ENCODE measurements around the gene SLK. TPM values are rescaled to one million over a fixed set of nuclear protein-coding genes. Genes with fewer than 3 reads are reported as not detected.

SLK gene
- total RNA-seq, 1 experiment from 2014 or later: 40.8 TPM

- ATAC-seq (no peak), DNase-seq (ENCODE audit: low read depth, low spot score) (no peak)
- H3K9me3 ChIP-seq (ENCODE audit: control insufficient read depth, insufficient read depth, low read depth, low read length): no peaks in the 10 kb centered on the region
- ChIA-PET POLR2A (no interaction called here), CTCF (no interaction called here)
- no peak overlapping the region for H3K27ac ChIP-seq (ENCODE audit: low read length)
- H3K36me3 ChIP-seq (ENCODE audit: control insufficient read depth, insufficient read depth, low read length): no peaks in the 10 kb centered on the region
- peaks cover 4% of the 10 kb centered on the region for H3K27me3 ChIP-seq (ENCODE audit: control insufficient read depth, insufficient read depth, low read length)
- intact Hi-C loops (cut with micrococcal nuclease; ENCODE audit: unreplicated experiment) (no loop called here), in situ Hi-C loops (cut with HindIII; ENCODE audit: low pct_unique_long_range_greater_than_20kb, low sequenced_read_pairs) (no loop called here)
- TF ChIP-seq TCF7L2 (IDR thresholded peaks at IDR 0.05; ENCODE audit: low read depth, low read length): no peak
- no TSS peak for BruUV-seq (replicated peaks)
- H3K4me1 ChIP-seq (ENCODE audit: control insufficient read depth, insufficient read depth, low read length): no peaks in the 10 kb centered on the region
- no peak overlapping the region for H3K4me3 ChIP-seq (ENCODE audit: low read depth in 2 of 2, low read length in 2 of 2)
Observed at GRCh38 chr10:104040382-104040781, 73.4 kb downstream of the SLK start.

GRCh38 chr10:104040862-104041789, 74.2 kb downstream of the SLK start:
- peaks cover 4% of the 10 kb centered on the region for H3K27me3 ChIP-seq (ENCODE audit: control insufficient read depth, insufficient read depth, low read length)
- in situ Hi-C loops (cut with HindIII; ENCODE audit: low pct_unique_long_range_greater_than_20kb, low sequenced_read_pairs): no loop called here
- H3K4me1 ChIP-seq (ENCODE audit: control insufficient read depth, insufficient read depth, low read length): no peaks in the 10 kb centered on the region
- intact Hi-C loops (cut with micrococcal nuclease; ENCODE audit: unreplicated experiment): no loop called here
- POLR2A ChIA-PET: no interaction called here
- no peak overlapping the region for H3K4me3 ChIP-seq (ENCODE audit: low read depth in 2 of 2, low read length in 2 of 2)
- BruUV-seq (replicated peaks): no TSS peak
- H3K36me3 ChIP-seq (ENCODE audit: control insufficient read depth, insufficient read depth, low read length): no peaks in the 10 kb centered on the region
- H3K27ac ChIP-seq (ENCODE audit: low read length): no peak overlapping the region
- no peaks in the 10 kb centered on the region for H3K9me3 ChIP-seq (ENCODE audit: control insufficient read depth, insufficient read depth, low read depth, low read length)
- ATAC-seq (no peak), DNase-seq (ENCODE audit: low read depth, low spot score) (no peak)
- CTCF ChIA-PET: interaction anchor here (0.5 kb wide), 1 partner anchor 75 kb away, joined by 5 read pairs; no protein-coding TSS in a partner anchor
- TF ChIP-seq POLR2AphosphoS5 (IDR thresholded peaks at IDR 0.05; ENCODE audit: low read depth, low read length): no peak
- TF ChIP-seq CTCF (IDR thresholded peaks at IDR 0.05): no peak
- no peak for TF ChIP-seq TCF7L2 (IDR thresholded peaks at IDR 0.05; ENCODE audit: low read depth, low read length)
- no peak for TF ChIP-seq REST (IDR thresholded peaks at IDR 0.05; ENCODE audit: insufficient read depth in 1 of 2, low read depth in 2 of 2, low read length in 1 of 2)
- no peak for TF ChIP-seq SIN3A (IDR thresholded peaks at IDR 0.05; ENCODE audit: borderline replicate concordance, insufficient read depth, low read depth, low read length)

All from Panc1 (cell line).